HG03558 (cell line): ENCODE results near the gene SOD1.
"Not testable (repeated sequence)": the region's sequence is repeated elsewhere in the genome, so short reads cannot be mapped to it uniquely, and the experiment has no call there.

Experiments
- ATAC-seq: cut with Tn5 transposase; IDR thresholded peaks from one replicate; pipeline ENCODE4 v1.9.1; 2021; ENCODE audit warnings: moderate number of reproducible peaks; ENCODE audit not compliant: unreplicated experiment; ENCODE audit errors: extremely low read depth

Gene SOD1

DNA sequence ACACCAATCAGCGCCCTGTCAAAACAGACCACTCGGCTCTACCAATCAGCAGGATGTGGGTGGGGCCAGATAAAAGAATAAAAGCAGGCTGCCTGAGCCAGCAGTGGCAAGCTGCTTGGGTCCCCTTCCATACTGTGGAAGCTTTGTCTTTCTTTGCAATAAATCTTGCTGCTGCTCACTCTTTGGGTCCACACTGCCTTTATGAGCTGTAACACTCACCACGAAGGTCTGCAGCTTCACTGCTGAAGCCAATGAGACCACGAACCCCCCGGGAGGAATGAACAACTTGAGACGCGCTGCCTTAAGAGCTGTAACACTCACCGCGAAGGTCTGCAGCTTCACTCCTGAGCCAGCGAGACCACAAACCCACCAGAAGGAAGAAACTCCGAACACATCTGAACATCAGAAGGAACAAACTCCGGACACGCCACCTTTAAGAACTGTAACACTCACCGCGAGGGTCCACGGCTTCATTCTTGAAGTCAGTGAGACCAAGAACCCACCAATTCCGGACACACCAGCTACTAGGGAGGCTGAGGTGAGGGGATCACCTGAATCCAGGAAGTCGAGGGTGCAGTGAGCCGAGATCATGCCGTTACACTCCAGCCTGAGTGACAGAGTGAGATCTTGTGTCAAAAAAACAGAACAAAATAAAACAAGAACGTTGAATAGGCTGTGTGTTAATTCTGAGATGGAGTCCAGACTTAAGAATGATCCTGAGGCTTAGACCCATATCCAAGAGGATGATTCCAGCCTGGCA, 4.5 kb upstream of the SOD1 start:
- not testable (repeated sequence) for ATAC-seq

DNA sequence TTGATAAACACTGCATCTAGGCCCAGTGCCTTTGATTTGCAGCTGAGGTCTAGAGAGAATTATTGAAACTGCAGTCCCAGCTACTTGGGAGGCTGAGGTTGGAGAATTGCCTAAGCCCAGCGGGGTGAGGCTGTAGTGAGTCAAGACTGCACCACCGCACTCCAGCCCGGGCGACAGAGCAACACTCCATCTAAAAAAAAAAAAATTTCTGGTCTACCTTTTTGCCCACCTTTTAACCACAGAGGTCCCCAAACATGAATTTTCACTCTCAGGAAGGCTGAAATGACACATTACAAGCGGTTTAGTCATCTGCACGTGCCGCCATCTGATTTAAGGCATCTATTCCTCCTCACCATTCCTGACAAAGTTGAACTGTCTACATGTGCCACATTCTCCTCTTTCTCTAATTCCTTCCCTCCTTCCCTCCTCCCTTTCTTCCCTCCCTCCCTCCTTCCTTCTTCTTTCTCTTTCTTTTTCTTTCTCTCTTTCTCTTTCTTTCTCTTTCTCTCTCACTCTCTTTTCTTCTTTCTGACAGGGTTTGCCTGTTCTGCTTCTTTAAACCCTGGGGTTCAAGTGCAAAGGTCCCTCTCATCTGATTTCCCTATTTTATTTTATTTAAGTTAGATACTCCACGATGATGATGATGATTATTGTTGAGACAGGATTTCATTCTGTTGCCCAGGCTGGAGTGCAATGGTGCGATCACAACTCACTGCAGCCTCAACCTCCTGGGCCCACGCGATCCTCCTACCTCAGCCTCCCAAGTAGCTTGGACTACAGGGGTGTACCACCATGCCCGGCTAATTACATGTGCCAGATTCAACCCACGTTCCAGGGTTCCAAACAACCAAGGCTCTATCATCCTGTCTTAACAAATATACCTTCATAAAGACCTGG, 3.0 kb upstream of the SOD1 start:
- ATAC-seq: no peak

DNA sequence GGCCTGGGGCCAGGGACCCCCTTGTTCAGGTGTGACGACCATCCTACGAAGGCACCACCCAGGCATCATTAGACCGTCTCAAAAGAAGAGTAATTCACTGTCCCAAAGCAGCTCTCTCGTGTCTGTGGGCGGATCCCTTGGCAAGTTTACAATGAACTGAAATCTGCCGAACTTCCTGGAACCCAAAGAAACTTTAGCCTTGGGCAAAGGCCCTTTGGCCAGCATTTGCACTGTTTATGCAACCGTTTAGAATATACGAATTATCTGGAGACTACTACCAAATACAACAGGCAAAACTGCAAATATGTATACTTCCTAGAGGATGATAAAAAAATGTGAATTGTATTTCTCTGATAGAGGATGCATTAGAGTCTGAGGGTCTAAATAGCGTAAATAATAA, 1.4 kb upstream of the SOD1 start:
- ATAC-seq: no peak

DNA sequence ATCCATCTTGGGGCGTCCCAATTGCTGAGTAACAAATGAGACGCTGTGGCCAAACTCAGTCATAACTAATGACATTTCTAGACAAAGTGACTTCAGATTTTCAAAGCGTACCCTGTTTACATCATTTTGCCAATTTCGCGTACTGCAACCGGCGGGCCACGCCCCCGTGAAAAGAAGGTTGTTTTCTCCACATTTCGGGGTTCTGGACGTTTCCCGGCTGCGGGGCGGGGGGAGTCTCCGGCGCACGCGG, 282 bp upstream of the SOD1 start:
- no peak for ATAC-seq

DNA sequence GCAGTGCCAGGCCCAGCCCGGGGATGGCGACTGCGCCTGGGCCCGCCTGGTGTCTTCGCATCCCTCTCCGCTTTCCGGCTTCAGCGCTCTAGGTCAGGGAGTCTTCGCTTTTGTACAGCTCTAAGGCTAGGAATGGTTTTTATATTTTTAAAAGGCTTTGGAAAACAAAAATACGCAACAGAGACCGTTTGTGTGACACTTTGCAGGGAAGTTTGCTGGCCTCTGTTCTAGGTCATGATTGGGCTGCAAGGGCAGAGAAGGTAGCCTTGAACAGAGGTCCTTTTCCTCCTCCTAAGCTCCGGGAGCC, 719 bp downstream of the SOD1 start:
- peak; percentile 4 for ATAC-seq

DNA sequence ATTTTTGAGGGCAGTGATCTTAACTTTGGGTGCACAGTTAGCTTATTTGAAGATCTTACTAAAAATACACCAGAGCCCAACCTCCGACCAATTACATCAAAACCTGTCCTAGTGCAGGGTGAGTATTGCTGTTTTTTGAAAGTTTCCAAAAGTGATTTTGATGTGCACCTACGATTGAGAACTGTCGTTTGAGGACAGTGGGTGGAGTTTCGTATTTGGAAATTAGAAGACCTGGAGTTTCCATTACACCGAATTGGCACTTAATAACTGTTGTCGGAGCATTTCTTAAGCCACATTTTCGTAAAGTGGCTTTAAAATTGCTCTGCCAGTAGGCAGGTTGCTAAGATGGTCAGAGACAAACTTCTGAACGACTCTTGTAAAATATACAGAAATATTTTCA, 1.1 kb downstream of the SOD1 start:
- ATAC-seq: no peak

DNA sequence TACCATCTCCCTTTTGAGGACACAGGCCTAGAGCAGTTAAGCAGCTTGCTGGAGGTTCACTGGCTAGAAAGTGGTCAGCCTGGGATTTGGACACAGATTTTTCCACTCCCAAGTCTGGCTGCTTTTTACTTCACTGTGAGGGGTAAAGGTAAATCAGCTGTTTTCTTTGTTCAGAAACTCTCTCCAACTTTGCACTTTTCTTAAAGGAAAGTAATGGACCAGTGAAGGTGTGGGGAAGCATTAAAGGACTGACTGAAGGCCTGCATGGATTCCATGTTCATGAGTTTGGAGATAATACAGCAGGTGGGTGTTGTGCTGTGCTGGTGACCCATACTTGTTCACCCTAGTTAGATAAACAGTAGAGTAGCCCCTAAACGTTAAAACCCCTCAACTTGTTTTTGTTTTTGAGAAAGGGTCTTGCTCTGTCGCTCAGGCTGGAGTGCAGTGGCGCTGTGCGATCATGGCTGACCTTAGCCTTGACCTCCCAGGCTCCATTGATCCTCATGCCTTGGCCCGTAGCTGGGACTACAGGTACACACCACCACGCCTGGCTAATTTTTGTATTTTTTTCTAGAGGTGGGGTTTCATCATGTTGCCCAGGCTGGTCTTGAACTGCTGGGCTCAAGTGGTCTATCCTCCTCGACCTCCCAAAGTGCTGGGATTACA, 4.2 kb downstream of the SOD1 start:
- no peak for ATAC-seq

DNA sequence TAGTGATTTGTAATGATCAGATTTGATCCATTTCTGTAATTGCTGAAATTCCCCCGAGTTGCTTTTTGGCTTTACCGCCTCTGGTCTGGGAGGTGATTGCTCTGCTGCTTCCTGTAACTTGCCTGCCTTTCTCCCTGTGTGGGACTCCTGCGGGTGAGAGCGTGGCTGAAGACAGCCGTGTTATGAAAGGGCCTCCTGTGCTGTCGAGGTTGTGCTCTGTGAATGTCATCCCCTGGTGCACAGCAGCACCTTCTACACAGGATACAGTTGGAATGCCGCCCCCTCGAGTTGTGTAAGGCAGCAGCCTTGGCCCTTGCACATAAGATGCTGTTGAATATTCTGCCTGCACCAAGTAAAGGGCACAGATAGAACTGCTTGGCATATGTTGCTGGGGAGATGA, 5.9 kb downstream of the SOD1 start:
- no peak for ATAC-seq

DNA sequence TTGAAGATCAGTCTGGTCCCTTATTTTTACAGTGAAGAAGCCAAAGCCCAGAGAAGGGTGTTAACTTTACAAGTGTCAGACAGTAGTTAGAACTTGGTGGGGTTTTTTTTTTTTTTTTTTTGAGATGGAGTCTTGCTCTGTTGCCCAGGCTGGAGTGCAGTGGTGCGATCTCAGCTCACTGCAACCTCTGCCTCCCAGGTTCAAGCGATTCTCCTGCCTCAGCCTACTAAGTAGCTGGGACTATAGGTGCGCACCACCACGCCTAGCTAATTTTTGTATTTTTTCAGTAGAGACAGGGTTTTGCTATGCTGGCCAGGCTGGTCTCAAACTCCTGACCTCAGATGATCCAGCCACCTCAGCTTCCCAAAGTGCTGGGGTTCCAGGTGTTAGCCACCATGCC, 6.4 kb downstream of the SOD1 start:
- not testable (repeated sequence) for ATAC-seq

DNA sequence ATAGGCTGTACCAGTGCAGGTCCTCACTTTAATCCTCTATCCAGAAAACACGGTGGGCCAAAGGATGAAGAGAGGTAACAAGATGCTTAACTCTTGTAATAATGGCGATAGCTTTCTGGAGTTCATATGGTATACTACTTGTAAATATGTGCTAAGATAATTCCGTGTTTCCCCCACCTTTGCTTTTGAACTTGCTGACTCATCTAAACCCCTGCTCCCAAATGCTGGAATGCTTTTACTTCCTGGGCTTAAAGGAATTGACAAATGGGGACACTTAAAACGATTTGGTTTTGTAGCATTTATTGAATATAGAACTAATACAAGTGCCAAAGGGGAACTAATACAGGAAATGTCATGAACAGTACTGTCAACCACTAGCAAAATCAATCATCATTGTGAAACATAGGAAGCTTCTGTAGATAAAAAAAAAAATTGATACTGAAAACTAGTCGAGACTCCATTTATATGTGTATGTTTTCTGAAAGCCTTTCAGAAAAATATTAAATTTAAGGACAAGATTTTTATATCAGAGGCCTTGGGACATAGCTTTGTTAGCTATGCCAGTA, 7.0 kb downstream of the SOD1 start:
- ATAC-seq: no peak

DNA sequence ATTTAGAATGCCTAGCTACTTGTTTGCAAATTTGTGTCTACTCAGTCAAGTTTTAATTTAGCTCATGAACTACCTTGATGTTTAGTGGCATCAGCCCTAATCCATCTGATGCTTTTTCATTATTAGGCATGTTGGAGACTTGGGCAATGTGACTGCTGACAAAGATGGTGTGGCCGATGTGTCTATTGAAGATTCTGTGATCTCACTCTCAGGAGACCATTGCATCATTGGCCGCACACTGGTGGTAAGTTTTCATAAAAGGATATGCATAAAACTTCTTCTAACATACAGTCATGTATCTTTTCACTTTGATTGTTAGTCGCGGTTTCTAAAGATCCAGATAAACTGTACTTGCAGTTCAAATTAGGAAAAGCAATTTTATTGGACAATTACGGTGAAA, 7.6 kb downstream of the SOD1 start:
- ATAC-seq: no peak

DNA sequence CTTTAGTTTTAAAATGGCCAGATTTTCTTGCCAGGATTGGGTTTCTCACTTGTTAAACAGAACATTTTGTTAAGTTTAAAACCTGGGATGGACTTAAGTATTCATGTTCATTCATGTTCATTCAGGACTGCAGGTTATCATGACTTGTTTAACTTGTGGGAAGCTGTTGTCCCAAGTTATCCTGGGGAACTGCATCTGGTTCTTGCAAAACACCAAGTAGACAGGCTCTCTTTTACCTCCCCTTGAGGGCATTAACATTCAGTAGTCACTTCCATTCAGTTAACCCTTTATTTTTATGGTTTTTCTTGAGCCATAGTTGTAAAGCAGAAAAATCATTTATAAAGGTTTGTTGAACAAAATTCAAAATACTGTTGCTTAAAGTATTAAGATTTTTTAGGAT, 8.1 kb downstream of the SOD1 start:
- ATAC-seq: no peak

DNA sequence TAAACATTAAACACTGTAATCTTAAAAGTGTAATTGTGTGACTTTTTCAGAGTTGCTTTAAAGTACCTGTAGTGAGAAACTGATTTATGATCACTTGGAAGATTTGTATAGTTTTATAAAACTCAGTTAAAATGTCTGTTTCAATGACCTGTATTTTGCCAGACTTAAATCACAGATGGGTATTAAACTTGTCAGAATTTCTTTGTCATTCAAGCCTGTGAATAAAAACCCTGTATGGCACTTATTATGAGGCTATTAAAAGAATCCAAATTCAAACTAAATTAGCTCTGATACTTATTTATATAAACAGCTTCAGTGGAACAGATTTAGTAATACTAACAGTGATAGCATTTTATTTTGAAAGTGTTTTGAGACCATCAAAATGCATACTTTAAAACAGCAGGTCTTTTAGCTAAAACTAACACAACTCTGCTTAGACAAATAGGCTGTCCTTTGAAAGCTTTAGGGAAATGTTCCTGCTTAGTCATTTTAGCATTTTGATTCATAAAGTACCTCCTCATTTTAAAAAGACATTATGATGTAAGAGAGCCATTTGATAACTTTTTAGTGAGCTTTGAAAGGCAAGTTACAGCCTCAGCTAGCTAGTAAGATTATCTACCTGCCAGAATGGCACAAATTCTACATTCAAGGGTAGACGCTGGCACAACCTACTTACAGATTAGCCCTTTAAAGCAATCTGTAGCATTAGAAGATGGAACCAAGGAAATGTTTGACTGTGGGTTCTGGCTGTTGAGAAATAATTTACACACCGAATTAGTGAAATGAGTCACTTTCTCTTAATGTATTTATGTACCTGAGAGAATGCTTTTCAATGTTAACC, 9.4 kb downstream of the SOD1 start:
- ATAC-seq: no peak

DNA sequence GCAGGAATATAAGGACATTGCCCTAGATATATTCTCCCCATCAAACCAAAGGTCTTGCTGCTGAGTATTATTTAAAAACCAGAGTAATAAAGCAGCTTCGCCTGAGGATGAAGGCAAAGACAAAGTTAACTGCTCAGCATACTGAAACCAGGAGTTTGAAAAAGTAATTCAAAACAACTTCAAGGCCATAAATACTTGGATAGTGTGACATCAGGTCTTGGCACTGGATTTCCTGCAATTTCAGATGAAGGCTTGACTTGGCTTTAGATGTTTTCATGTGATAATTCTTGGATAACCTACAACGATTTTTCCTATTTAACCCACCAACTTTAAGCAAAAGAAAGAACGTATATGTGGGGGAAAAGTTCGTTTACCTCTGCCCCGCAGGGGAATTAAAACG, 10.6 kb downstream of the SOD1 start:
- ATAC-seq: no peak

DNA sequence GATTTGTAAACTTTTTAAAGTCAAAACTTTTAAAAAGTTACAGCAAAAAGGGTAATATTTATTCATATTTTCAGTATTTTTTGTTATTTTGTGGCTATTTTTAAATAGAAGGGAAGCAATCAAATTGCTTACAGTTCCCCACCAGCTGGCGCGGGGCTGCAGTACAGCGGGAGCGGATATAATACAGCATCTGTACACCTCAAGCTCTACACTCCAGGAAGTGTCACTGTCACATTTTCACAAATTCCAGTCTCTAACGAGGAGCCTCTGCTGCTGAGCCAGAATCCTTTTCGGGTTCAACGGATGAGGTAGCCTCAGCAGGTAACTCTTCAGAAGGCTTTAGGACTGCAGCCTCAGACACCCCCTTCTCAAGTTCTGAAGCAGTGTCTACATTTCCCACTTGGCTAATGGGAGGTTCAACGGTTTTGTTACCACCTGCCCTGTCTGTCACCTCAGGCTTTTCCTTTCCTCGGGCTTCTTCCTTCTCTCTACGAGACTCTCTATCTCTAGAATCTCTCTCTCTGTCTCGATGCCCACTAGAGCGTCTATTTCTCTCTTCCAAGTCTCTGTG, 11.7 kb downstream of the SOD1 start:
- ATAC-seq: no peak

DNA sequence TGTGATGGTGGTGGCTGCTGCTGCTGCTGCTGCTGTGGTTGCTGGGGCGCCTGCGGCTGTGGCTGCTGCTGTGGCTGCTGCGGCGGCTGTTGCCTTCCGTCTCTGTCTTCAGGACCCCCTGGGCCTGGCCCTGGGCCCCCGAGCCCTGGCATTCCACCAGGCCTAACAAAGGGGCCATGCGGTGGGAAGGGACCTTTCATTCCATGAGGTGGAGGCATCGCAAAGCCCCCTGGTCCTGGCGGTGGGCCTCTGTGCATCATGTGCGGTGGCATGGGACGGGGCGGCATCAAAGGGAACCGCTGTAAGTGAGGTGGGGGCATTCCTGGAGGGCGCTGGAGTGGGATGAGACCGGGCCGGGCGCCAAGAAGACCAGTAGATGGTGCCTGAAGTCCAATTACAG, 12.4 kb downstream of the SOD1 start:
- ATAC-seq: no peak

DNA sequence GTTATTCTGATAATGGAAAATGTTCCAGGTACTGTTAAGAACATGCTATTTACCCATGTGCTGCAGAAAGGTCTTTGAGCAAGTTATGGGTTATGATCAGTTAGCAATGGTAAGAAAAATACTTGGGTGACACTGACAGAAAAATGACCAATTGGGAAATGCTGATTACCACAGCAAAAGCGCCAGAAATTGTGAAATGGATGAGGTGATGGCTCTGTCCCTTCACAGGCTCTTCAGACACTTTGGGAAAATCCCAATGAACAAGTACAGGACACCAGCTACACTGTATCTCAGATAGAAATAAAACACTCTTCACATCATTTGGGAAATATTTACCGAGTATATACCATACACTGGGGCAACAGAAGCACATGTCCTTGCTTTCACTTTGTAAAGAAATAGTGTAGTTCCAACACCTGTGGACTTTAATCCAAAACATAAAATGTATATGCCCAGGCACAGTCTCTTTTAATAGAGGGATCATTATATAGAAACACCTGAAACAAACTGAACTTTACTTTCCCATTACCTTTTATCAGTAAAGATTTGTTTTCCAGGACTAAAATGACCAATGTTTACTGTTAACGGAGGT, 13.9 kb downstream of the SOD1 start:
- no peak for ATAC-seq

DNA sequence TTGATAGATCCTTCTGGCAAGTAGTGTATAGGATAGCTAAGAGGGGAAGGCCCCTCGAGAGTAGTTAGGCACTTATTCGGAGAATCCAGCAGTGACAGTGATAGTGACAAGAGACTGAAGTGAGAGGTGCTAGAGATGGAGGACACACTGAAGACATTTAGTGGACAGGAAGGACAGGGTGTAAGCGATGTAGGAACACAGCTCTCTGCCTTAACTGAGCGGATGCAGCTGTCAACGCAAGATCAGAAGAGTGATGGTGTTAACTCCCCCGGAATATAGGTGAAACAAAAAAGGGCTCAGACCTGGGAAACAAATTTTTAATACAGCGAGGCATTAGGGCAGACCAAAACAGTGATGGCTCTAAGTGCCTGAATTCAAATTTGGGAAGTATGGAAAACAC, 15.8 kb downstream of the SOD1 start:
- ATAC-seq: no peak

DNA sequence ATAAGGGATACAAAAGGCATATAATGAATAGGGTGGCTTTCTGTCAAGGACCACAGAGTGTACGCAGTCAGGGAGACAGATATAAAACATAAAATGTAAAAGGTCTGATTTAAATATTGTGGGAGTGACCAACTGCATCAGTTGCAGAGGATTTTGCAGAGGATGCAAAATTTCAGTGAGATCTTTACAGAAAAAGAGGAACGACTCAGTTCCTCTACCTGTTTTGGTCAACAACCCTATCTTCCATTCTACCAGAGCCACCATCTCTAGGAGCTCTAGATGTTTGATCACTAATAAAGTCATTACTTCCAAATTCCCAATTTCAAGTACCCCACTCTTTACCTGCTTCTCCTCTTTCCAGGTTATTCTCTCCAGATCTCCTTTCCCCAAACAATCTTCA, 16.5 kb downstream of the SOD1 start:
- ATAC-seq: no peak

DNA sequence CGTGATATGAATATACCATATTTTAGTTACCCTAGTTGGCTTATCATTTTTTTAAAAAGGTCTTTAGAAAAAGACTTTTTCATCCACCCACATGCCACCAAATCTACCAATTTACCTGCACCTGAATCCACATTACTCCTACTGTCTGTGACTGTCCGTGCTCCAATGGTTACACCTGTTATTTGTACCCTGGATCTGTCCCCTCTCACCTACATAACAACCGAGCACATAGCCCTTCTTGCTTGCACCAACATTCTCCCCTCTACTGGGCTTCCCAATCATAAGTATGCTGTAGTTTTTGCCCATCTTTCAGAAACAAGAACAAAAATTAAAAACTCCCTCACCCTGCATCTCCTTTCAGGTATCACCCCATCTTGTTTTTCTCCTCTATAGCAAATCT, 17.6 kb downstream of the SOD1 start:
- no peak for ATAC-seq
